Body of pancreas (tissue), 4 donors: ENCODE results near the gene TMEM256. TPM values are rescaled to one million over a fixed set of nuclear protein-coding genes. Genes with fewer than 3 reads are reported as not detected.

ENCODE experiments used
- ATAC-seq: fragments of 150-250 bp; one replicate; pipeline ENCODE4 v1.9.1; 2016
- DNase-seq, 4 donors: peaks; one replicate each; pipeline ENCODE4 v3.0.0-alpha.2; 2019
- H3K27ac ChIP-seq, 4 donors: fragments of 200-600 bp; sonication (generic); 1 replicate in 3 of 4; 2 replicates in 1 of 4; pipeline versions ENCODE4 v1.5.1 to v1.6.1; 2016 to 2019; ENCODE audit warnings: mild to moderate bottlenecking in 1 of 4, mixed read lengths in 1 of 4, moderate library complexity in 1 of 4
- H3K27me3 ChIP-seq, 2 donors: fragments of 200-600 bp; sonication (generic); one replicate each; pipeline ENCODE4 v1.6.0; 2016; ENCODE audit warnings: mild to moderate bottlenecking in 1 of 2
- H3K36me3 ChIP-seq, 2 donors: fragments of 200-600 bp; sonication (generic); replicated peaks in 1 of 2; 2 replicates each; pipeline ENCODE4 v1.5.1; 2016; ENCODE audit warnings: low read depth in 2 of 2; ENCODE audit not compliant: insufficient read depth in 1 of 2
- H3K4me1 ChIP-seq: fragments of 200-600 bp; sonication (generic); one replicate; pipeline ENCODE4 v1.6.0; 2016
- H3K4me3 ChIP-seq, 2 donors: fragments of 200-600 bp; sonication (generic); 1 replicate in 1 of 2; 2 replicates in 1 of 2; pipeline ENCODE4 v1.5.1; 2016 to 2019
- H3K9me3 ChIP-seq, 3 donors: fragments of 200-600 bp; sonication (generic); 1 replicate in 2 of 3; 2 replicates in 1 of 3; pipeline ENCODE4 v1.5.1; 2016
- POLR2A ChIP-seq, 3 donors: fragments of 450-650 bp; IDR thresholded peaks; one replicate each; pipeline ENCODE4 v1.6.1; 2016; ENCODE audit warnings: antibody characterized with exemption in 3 of 3, mild to moderate bottlenecking in 2 of 3
- WGBS, 2 donors: methylation state at CpG; one replicate each; pipeline ENCODE4 v1.1.5; 2017; 5-methylcytosine and 5-hydroxymethylcytosine counted together
- intact Hi-C: fragments of 100-400 bp; cut with DNase I; formaldehyde crosslinking; loops from one replicate; pipeline ENCODE4 v1.15.1; 2023
- total RNA-seq, 2 donors: library from RNA; depleted of rRNA; stranded (reverse); fragments of >200 nt; gene quantifications; one replicate each; pipeline ENCODE4 v1.1.0, GENCODE V29; 2016
- TF ChIP-seq, protein P1 (sequence below), 7 experiments: fragments of 450-650 bp in 4 of 7; fragments of 200-600 bp in 3 of 7; sonication (generic) in 3 of 7; IDR thresholded peaks; one replicate each; pipeline ENCODE4 v1.5.1; 2016 to 2019; ENCODE audit warnings: antibody characterized with exemption in 7 of 7

TMEM256 gene
- total RNA-seq, 2 donors from 2014 or later: 14.5 to 21.8 TPM

DNA sequence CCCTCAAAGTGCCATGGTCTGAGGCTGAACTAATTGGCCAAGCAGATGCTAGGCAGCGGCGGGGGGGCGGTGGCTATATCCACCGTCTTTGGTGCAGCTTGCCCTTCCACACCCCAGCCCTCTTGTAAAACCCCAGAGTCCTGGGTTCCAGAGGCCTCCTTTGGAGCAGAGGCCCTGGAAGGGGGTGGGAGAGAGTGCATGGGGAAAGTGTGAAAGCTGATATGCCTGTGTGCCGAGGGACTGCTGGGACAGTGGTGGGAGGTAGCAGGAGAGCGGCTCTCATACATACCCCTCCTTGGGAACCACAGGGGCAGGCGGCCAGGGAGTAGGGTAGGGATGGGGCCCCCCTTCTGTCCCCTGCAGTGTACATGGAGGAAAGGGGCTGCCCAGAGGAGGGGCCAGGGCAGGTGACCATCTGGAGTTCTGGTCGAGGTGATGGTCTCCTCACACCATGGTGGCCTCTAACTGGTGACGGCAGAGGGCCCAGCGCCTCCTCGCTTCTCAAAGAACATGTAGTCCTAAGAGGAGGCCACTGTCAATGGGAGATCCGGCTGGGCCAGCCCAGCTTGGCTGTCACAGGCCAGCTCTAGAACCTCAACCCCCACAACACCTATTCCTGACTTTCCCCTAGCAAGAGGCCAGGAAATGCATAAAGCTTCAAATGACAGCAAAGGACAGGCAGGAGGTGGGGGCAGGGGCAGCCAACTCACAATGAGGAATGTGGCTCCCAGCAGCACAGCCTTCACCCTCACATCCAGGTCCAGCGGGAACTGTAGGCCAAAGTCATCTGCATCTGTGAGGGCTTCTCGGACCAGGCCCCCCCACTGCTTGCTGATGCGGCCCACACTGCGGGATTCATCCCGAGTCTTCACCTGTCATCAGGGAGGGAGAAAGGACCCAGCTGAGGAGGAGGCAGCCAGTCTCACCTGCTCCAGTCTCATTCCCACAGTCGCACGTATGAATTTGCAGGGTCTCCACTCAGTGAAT, 13.7 kb downstream of the TMEM256 start:
- 87 to 94% methylated on average over 10 to 19 of the region's 19 CpGs for WGBS, 2 donors
- Histone ChIP-seq H3K9me3 (no peaks in the 10 kb centered on the region), H3K27me3 (no peaks in the 10 kb centered on the region), H3K4me3 (no peak overlapping the region), H3K27ac (no peak overlapping the region), H3K36me3 (peaks cover 0 to 6% of the 10 kb centered on the region in 2 donors), H3K4me1 (peaks cover 19% of the 10 kb centered on the region)
- ATAC-seq: no peak
- intact Hi-C loops: no loop called here
- TF ChIP-seq, protein P1, sequence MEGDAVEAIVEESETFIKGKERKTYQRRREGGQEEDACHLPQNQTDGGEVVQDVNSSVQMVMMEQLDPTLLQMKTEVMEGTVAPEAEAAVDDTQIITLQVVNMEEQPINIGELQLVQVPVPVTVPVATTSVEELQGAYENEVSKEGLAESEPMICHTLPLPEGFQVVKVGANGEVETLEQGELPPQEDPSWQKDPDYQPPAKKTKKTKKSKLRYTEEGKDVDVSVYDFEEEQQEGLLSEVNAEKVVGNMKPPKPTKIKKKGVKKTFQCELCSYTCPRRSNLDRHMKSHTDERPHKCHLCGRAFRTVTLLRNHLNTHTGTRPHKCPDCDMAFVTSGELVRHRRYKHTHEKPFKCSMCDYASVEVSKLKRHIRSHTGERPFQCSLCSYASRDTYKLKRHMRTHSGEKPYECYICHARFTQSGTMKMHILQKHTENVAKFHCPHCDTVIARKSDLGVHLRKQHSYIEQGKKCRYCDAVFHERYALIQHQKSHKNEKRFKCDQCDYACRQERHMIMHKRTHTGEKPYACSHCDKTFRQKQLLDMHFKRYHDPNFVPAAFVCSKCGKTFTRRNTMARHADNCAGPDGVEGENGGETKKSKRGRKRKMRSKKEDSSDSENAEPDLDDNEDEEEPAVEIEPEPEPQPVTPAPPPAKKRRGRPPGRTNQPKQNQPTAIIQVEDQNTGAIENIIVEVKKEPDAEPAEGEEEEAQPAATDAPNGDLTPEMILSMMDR (IDR thresholded peaks at IDR 0.05): no peak
- TF ChIP-seq POLR2A (IDR thresholded peaks at IDR 0.05): no peak
- DNase-seq: no peak

DNA sequence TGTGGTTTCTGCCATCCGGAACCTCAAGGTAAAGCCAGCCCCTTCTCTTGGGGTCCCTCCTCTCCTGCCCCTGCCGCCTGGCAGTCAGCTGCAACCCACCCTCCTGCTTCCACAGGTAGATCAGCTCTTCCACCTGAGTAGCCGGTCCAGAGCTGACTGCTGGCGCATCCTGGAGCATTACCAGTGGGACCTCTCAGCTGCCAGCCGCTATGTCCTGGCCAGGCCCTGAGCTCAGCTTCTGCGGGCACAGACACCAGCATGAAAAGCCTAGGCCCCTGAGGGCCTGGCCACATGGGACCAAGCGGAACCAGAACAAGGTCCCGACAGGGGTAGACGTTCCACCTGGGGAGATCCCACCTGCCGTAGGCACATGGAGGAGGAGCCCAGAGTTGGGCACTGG, 15.0 kb downstream of the TMEM256 start:
- WGBS, 2 donors: 89 to 96% methylated on average over 9 to 10 of the region's 10 CpGs
- no peak for DNase-seq

DNA sequence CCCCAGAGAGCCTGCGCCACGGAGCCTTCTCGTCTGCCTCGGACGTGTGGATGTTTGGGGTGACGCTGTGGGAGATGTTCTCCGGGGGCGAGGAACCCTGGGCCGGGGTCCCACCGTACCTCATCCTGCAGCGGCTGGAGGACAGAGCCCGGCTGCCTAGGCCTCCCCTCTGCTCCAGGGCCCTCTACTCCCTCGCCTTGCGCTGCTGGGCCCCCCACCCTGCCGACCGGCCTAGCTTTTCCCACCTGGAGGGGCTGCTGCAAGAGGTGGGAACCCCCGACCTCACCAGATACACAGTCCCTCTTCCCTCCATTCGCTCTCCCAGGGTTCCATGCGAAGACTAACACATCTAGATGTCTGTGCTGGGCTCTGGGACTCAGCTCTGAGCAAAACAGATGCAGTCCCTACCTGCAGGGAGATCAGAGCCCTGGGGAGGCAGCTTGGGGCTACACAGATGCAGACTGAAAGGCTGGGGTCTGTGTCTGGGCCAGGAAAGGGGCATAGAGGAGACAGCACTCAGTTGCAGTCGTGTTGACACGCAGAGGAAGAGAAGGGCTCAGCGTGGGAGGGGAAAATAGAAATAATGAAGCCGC, 19.3 kb downstream of the TMEM256 start:
- Histone ChIP-seq H3K36me3 (peaks cover 0 to 6% of the 10 kb centered on the region in 2 donors), H3K4me1 (peaks cover 24% of the 10 kb centered on the region), H3K27me3 (no peaks in the 10 kb centered on the region), H3K27ac (no peak overlapping the region), H3K9me3 (no peaks in the 10 kb centered on the region), H3K4me3 (no peak overlapping the region)
- WGBS, 2 donors: 88 to 90% methylated on average over 14 to 23 of the region's 23 CpGs
- ATAC-seq (no peak), DNase-seq (no peak)
- TF ChIP-seq, protein P1 (IDR thresholded peaks at IDR 0.05): no peak
- TF ChIP-seq POLR2A (IDR thresholded peaks at IDR 0.05): no peak
- intact Hi-C loops: no loop called here

More for the DNA sequence above, 15.0 kb downstream of the TMEM256 start:
- intact Hi-C loops: no loop called here
- Histone ChIP-seq H3K4me3 (no peak overlapping the region), H3K4me1 (peaks cover 8% of the 10 kb centered on the region), H3K9me3 (no peaks in the 10 kb centered on the region), H3K36me3 (peaks cover 0 to 6% of the 10 kb centered on the region in 2 donors), H3K27me3 (no peaks in the 10 kb centered on the region), H3K27ac (no peak overlapping the region)
- no peak for TF ChIP-seq POLR2A (IDR thresholded peaks at IDR 0.05)
- TF ChIP-seq, protein P1 (IDR thresholded peaks at IDR 0.05): no peak
- no peak for ATAC-seq

DNA sequence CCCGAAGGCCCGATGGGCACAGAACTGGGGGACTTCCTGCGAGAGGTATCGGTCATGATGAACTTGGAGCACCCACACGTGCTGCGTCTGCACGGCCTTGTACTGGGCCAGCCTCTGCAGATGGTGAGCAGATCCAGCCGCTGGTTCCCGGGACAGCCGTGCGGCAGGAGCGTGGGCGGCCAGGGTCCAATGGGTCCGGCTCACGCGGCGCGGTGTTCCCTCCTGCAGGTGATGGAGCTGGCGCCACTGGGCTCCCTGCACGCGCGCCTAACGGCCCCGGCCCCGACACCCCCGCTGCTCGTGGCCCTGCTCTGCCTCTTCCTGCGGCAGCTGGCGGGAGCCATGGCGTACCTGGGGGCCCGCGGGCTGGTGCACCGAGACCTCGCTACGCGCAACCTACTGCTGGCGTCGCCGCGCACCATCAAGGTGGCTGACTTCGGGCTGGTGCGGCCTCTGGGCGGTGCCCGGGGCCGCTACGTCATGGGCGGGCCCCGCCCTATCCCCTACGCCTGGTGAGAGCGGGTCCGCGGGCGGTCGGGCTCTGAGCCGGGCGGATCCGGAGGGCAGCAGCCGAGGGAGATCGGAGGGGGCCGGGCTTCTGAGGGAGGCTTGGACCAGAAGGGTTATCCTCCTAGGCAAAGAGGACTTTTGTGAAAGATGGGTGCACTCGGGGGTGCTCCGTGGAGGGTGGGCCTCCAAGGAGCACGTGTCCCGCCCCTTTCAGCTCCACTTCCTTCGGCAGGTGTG, 20.0 kb downstream of the TMEM256 start:
- peaks cover 24% of the 10 kb centered on the region for H3K4me1 ChIP-seq
- no peak for DNase-seq
- intact Hi-C loops: no loop called here
- no peaks in the 10 kb centered on the region for H3K9me3 ChIP-seq
- WGBS, 2 donors: 48 to 87% methylated on average over 22 to 61 of the region's 65 CpGs
- TF ChIP-seq, protein P1 (IDR thresholded peaks at IDR 0.05): no peak
- TF ChIP-seq POLR2A (IDR thresholded peaks at IDR 0.05): no peak
- ATAC-seq: no peak
- H3K36me3 ChIP-seq: peaks cover 0 to under 1% of the 10 kb centered on the region in 2 donors
- H3K4me3 ChIP-seq: no peak overlapping the region
- no peak overlapping the region for H3K27ac ChIP-seq
- H3K27me3 ChIP-seq: no peaks in the 10 kb centered on the region
